Tibial artery (tissue), 4 donors: Measurements from ENCODE around the gene GPX6.

ENCODE experiments used
- DNase-seq, 2 donors: peaks; one replicate each; pipeline ENCODE4 v3.0.0-alpha.2; 2019
- H3K27ac ChIP-seq, 2 donors: fragments of 200-600 bp; sonication (generic) in 1 of 2; 1 replicate in 1 of 2; 2 replicates in 1 of 2; pipeline ENCODE4 v1.5.1; 2018 to 2019; ENCODE audit warnings: mild to moderate bottlenecking in 1 of 2
- H3K27me3 ChIP-seq, 2 donors: fragments of 200-600 bp; sonication (generic) in 1 of 2; one replicate each; pipeline versions ENCODE4 v1.5.1 to v1.6.0; 2016 to 2019
- H3K36me3 ChIP-seq, 3 donors: fragments of 200-600 bp; sonication (generic) in 2 of 3; one replicate each; pipeline ENCODE4 v1.5.1; 2016 to 2019; ENCODE audit warnings: mild to moderate bottlenecking in 2 of 3
- H3K4me1 ChIP-seq, 4 donors: fragments of 200-600 bp; sonication (generic) in 2 of 4; 1 replicate in 3 of 4; 2 replicates in 1 of 4; pipeline ENCODE4 v1.5.1; 2016 to 2019
- H3K4me3 ChIP-seq, 2 donors: fragments of 200-600 bp; sonication (generic) in 1 of 2; 1 replicate in 1 of 2; 2 replicates in 1 of 2; pipeline ENCODE4 v1.5.1; 2018 to 2019; ENCODE audit warnings: mild to moderate bottlenecking in 2 of 2
- H3K9me3 ChIP-seq, 3 donors: fragments of 200-600 bp; sonication (generic) in 1 of 3; one replicate each; pipeline ENCODE4 v1.5.1; 2016 to 2019
- intact Hi-C: fragments of 100-400 bp; cut with DNase I; formaldehyde crosslinking; loops from one replicate; pipeline ENCODE4 v1.15.0; 2023; ENCODE audit warnings: low total_unique reads
- TF ChIP-seq, protein P1 (sequence below), 2 experiments: fragments of 200-600 bp in 1 of 2; fragments of 450-650 bp in 1 of 2; IDR thresholded peaks; one replicate each; pipeline ENCODE4 v1.5.1; 2017 to 2019; ENCODE audit warnings: antibody characterized with exemption in 2 of 2, mild to moderate bottlenecking in 1 of 2, moderate library complexity in 1 of 2

GPX6 gene, protein sequence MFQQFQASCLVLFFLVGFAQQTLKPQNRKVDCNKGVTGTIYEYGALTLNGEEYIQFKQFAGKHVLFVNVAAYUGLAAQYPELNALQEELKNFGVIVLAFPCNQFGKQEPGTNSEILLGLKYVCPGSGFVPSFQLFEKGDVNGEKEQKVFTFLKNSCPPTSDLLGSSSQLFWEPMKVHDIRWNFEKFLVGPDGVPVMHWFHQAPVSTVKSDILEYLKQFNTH

DNA sequence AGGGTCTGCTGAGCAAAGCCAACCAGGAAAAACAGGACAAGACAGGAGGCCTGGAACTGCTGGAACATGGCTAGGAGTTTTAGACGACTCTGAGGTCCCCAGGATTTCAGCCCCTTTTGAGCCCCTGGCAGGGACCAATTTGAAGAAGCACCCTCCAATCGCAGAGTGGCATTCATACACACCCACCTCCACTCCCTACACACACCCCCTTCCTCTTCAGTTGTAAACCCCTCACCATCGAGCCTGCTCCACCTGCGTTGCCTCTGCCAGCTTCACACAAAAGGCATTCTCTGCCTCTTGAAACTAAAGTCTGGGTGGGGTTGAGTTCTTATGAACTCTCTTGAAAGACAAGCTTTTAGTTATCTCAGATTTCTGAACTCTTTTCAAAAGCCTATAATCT lies at the start of gene GPX6:
Gene GPX6 (minus strand): TSS at position 118 of the 400 bp plus-strand sequence. CDS start 50 bp downstream, at position 68.
- Histone ChIP-seq H3K4me1 (no peaks in the 10 kb centered on the region), H3K36me3 (no peaks in the 10 kb centered on the region), H3K4me3 (no peak within 1 kb of the TSS), H3K27ac (no peak within 1 kb of the TSS), H3K9me3 (no peaks in the 10 kb centered on the region), H3K27me3 (no peaks in the 10 kb centered on the region)
- TF ChIP-seq, protein P1, sequence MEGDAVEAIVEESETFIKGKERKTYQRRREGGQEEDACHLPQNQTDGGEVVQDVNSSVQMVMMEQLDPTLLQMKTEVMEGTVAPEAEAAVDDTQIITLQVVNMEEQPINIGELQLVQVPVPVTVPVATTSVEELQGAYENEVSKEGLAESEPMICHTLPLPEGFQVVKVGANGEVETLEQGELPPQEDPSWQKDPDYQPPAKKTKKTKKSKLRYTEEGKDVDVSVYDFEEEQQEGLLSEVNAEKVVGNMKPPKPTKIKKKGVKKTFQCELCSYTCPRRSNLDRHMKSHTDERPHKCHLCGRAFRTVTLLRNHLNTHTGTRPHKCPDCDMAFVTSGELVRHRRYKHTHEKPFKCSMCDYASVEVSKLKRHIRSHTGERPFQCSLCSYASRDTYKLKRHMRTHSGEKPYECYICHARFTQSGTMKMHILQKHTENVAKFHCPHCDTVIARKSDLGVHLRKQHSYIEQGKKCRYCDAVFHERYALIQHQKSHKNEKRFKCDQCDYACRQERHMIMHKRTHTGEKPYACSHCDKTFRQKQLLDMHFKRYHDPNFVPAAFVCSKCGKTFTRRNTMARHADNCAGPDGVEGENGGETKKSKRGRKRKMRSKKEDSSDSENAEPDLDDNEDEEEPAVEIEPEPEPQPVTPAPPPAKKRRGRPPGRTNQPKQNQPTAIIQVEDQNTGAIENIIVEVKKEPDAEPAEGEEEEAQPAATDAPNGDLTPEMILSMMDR (IDR thresholded peaks at IDR 0.05) = no peak
- no peak for DNase-seq
- intact Hi-C loops = no loop called here

DNA sequence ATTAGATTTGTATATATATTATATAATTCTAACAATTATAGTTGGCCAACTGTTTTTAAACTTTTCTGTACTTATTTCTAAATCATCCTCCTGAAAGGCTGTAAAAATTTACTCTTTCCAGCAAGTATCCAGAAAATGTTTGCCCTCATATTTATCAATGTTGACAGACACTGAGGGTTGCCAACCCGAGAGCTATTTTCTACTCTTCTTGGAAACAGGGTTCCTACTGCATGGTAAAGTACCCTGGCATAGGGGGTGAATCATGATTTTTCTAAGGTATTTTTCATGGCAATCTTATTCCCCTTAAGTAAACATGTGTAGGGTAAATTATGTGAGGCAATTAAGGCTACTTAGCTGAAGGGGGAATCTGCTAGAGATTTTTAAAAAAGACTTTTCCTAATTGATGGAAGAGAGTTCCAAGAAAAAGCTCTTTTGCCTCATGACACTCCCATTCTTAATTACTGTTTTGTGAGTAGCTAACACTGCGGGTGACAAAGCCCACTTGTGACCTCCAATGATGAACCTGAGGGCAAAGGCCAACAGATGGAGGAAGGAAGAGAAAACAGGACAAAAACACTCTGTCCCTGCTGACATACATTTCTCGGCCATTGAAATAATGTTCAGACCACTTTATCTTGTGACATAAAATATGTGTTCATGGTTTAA lies 48.0 kb upstream of the GPX6 start:
- Histone ChIP-seq H3K4me3 (no peak overlapping the region), H3K27ac (no peak overlapping the region), H3K9me3 (no peaks in the 10 kb centered on the region), H3K4me1 (no peaks in the 10 kb centered on the region), H3K36me3 (no peaks in the 10 kb centered on the region), H3K27me3 (no peaks in the 10 kb centered on the region)
- DNase-seq = no peak
- intact Hi-C loops = no loop called here
- TF ChIP-seq, protein P1 (IDR thresholded peaks at IDR 0.05) = no peak

DNA sequence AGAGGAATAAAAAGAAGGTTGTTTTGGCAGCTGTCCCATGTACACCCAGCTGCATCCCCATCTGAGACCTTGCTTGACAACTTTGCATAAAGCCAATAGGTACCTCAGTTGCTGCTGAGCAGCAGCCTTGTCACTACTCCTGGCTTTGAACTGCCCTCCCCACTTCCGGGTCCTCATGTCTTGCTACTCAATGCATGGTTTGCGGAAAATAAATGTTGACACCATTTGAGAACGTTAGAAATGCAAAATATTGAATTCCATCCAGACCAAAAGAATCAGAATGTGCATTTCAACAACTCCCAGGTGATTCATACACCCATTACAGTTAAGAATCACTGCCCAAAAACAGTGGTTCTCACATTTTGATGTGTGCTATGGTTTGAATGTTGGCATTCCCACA lies 43.0 kb upstream of the GPX6 start:
- H3K4me3 ChIP-seq = no peak overlapping the region
- peaks cover 0 to 8% of the 10 kb centered on the region in 2 donors for H3K27me3 ChIP-seq
- no peaks in the 10 kb centered on the region for H3K4me1 ChIP-seq
- DNase-seq = no peak
- H3K9me3 ChIP-seq = no peaks in the 10 kb centered on the region
- no peak overlapping the region for H3K27ac ChIP-seq
- intact Hi-C loops = no loop called here
- H3K36me3 ChIP-seq = no peaks in the 10 kb centered on the region
- TF ChIP-seq, protein P1 (IDR thresholded peaks at IDR 0.05) = no peak

DNA sequence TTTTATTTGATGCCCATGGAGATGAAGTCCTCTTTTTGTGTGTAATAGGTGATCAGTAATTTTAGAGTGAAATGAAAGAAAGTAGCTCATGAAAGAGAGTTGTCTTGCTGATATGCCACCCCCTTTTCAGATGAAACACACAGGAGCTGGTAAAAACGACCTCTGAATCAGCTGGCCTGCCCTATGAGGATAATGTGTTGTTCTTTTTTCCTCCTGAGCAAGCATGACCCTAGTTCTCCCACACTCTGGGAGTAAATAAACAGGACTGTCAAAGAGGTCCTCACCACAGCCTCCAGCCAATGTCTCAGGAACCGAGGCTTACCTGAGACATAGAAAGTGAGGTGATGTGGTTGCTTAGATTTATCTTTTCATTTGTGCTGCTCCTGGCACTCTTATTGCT lies 39.5 kb upstream of the GPX6 start:
- Histone ChIP-seq H3K36me3 (no peaks in the 10 kb centered on the region), H3K4me3 (no peak overlapping the region), H3K9me3 (no peaks in the 10 kb centered on the region), H3K4me1 (no peaks in the 10 kb centered on the region), H3K27me3 (peaks cover 0 to 10% of the 10 kb centered on the region in 2 donors), H3K27ac (no peak overlapping the region)
- TF ChIP-seq, protein P1 (IDR thresholded peaks at IDR 0.05) = no peak
- no peak for DNase-seq
- intact Hi-C loops = no loop called here

DNA sequence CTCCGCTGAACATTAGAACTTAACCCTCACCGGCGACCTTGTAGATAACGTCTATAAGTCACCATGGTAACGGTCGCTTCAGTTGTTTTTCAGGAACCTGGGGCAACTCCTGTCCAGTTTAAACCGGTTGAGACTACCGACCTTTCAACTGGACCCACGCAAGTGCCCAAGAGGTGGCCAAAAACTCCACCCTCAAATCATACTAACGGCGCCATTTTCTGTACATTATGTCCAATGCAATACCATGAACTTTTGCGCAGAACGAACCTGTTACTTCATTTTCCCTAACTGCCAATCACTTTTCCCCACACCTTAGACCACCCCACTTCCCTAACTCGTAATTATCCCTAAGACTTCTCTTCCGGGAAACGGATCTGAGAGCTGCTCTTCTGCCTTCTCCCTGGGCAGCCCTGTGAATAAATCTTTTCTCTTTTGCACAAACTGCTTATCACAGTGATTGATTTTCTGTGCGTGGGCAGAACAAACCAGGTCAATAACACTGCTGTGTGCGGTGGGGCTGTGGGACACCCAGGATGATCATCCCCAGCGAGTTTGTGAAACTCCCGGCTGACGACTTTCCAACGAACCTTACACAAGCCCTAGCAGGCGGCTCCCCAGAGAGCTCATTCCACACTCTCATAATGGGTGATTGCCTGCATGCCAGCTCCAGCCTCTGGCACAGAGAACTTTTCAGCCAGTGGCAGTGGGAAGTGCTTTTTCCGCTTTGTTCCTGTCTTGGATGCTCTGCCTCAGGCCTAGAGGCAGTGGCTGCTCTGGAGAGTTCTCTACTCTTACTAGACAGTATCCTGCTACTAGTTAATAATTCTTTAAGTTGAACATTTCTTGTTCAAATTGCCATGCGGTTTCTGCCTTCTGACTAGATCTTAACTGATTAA lies 38.6 kb upstream of the GPX6 start:
- DNase-seq = no peak
- Histone ChIP-seq H3K4me3 (no peak overlapping the region), H3K36me3 (no peaks in the 10 kb centered on the region), H3K9me3 (no peaks in the 10 kb centered on the region), H3K27ac (no peak overlapping the region), H3K27me3 (peaks cover 0 to 13% of the 10 kb centered on the region in 2 donors), H3K4me1 (no peaks in the 10 kb centered on the region)
- TF ChIP-seq, protein P1 (IDR thresholded peaks at IDR 0.05) = no peak
- intact Hi-C loops = no loop called here
